Bronchial epithelial cell (primary cell): ENCODE measurements around the gene C1QTNF4. TPM values are rescaled to one million over a fixed set of nuclear protein-coding genes. Genes with fewer than 3 reads are reported as not detected.
"Not testable (repeated sequence)": the region's sequence is repeated elsewhere in the genome, so short reads cannot be mapped to it uniquely, and the experiment has no call there.

Experiments
- DNase-seq: peaks from one replicate; pipeline ENCODE4 v3.0.0-alpha.2; 2010; ENCODE audit warnings: low read depth
- FAIRE-seq: peaks from 2 replicates; lab custom pipeline; 2011; peaks lifted over from hg19 to GRCh38; lab: Jason Lieb, UNC
- H3K27me3 ChIP-seq: 2 replicates; pipeline ENCODE4 v1.5.1; 2011; ENCODE audit warnings: low read length; ENCODE audit not compliant: control insufficient read depth, insufficient read depth
- H3K36me3 ChIP-seq: 2 replicates; pipeline ENCODE4 v1.5.1; 2011; ENCODE audit warnings: low read length; ENCODE audit not compliant: control insufficient read depth, insufficient read depth
- H3K4me3 ChIP-seq: 2 replicates; pipeline ENCODE4 v1.5.1; 2011; ENCODE audit warnings: mild to moderate bottlenecking, low read depth, low read length, control low read depth
- CTCF ChIP-seq: IDR thresholded peaks from 2 replicates; pipeline ENCODE4 v1.5.1; 2011; ENCODE audit warnings: mild to moderate bottlenecking, moderate library complexity, low read length, control low read depth, inconsistent platforms; ENCODE audit not compliant: insufficient read depth, severe bottlenecking
- total RNA-seq: library from RNA; depleted of rRNA; stranded (reverse); fragments of >200 nt; gene quantifications from 2 replicates; pipeline ENCODE4 v1.2.1, GENCODE V29; 2014

The C1QTNF4 gene
- total RNA-seq, 1 donor from 2014 or later, result 0.26 TPM

GRCh38 chr11:47551086-47551485 lies 43.1 kb downstream of the C1QTNF4 start:
- TF ChIP-seq CTCF, result peak; percentile 45
- Histone ChIP-seq H3K4me3 (no peak overlapping the region), H3K36me3 (no peaks in the 10 kb centered on the region), H3K27me3 (no peaks in the 10 kb centered on the region)
- DNase-seq (peak; percentile 36), FAIRE-seq (no peak)

GRCh38 chr11:47550288-47551047 lies 43.7 kb downstream of the C1QTNF4 start:
- TF ChIP-seq CTCF, result no peak
- Histone ChIP-seq H3K36me3 (no peaks in the 10 kb centered on the region), H3K4me3 (no peak overlapping the region), H3K27me3 (no peaks in the 10 kb centered on the region)
- DNase-seq, result no peak
- FAIRE-seq, result no peak

- FAIRE-seq, H3K36me3 ChIP-seq, H3K4me3 ChIP-seq, DNase-seq, H3K27me3 ChIP-seq: not testable (repeated sequence)
Measured at GRCh38 chr11:47546274-47546673, 47.9 kb downstream of the C1QTNF4 start.

GRCh38 chr11:47545298-47545697 lies 48.9 kb downstream of the C1QTNF4 start:
- no peak overlapping the region for H3K4me3 ChIP-seq
- H3K27me3 ChIP-seq, result no peaks in the 10 kb centered on the region
- peaks cover 1% of the 10 kb centered on the region for H3K36me3 ChIP-seq
- DNase-seq (no peak), FAIRE-seq (no peak)
- no peak for TF ChIP-seq CTCF

GRCh38 chr11:47541070-47541469 lies 53.1 kb downstream of the C1QTNF4 start:
- Histone ChIP-seq H3K4me3 (no peak overlapping the region), H3K36me3 (peaks cover 1% of the 10 kb centered on the region), H3K27me3 (no peaks in the 10 kb centered on the region)
- peak; percentile 39 for DNase-seq
- TF ChIP-seq CTCF, result no peak
- no peak for FAIRE-seq

GRCh38 chr11:47539681-47540039 lies 54.6 kb downstream of the C1QTNF4 start:
- no peak for FAIRE-seq
- H3K27me3 ChIP-seq, result no peaks in the 10 kb centered on the region
- no peak for DNase-seq
- H3K4me3 ChIP-seq, result no peak overlapping the region
- TF ChIP-seq CTCF, result no peak
- H3K36me3 ChIP-seq, result peaks cover 1% of the 10 kb centered on the region

Other genes with a start within 250 kb of the C1QTNF4 start
- gene MYBPC3, start 241.7 kb downstream of the C1QTNF4 start, total RNA-seq, result under 0.01 TPM in 1 of 2 replicates, not detected in the other
- gene SPI1, start 215.9 kb downstream of the C1QTNF4 start, total RNA-seq, result not detected in 2 replicates
- 12.3 and 18.2 TPM in 2 replicates for gene SLC39A13, start 185.8 kb downstream of the C1QTNF4 start, total RNA-seq
- gene PSMC3, start 168.0 kb downstream of the C1QTNF4 start, total RNA-seq, result 141 and 143 TPM in 2 replicates
- 0.26 and 0.64 TPM in 2 replicates for gene RAPSN, start 145.3 kb downstream of the C1QTNF4 start, total RNA-seq
- 63.4 and 94.2 TPM in 2 replicates for gene CELF1, start 41.3 kb downstream of the C1QTNF4 start, total RNA-seq
- gene PTPMT1, start 28.8 kb downstream of the C1QTNF4 start, total RNA-seq, result 124 and 147 TPM in 2 replicates
- gene KBTBD4, start 15.4 kb downstream of the C1QTNF4 start, total RNA-seq, result 11.6 and 14.7 TPM in 2 replicates
- gene NDUFS3, start 15.3 kb downstream of the C1QTNF4 start, total RNA-seq, result 57.7 and 67.7 TPM in 2 replicates
- not detected in 2 replicates for gene FAM180B, start 7.7 kb downstream of the C1QTNF4 start, total RNA-seq
- 80.3 and 130 TPM in 2 replicates for gene MTCH2, start 48.1 kb upstream of the C1QTNF4 start, total RNA-seq
- 0.38 and 1.1 TPM in 2 replicates for gene AGBL2, start 121.0 kb upstream of the C1QTNF4 start, total RNA-seq
- 65.3 and 67.2 TPM in 2 replicates for gene FNBP4, start 172.9 kb upstream of the C1QTNF4 start, total RNA-seq